Stimulated activated effector memory CD8-positive, alpha-beta T cell treated with anti-CD3 and anti-CD28 coated beads, Interleukin-12 subunit alpha, Interleukin-12 subunit beta, amount 100 ng/mL, for 72 hours (primary cell): Measurements from ENCODE around the gene CCSER2.

Experiments used
- ATAC-seq: fragments of 150-1000 bp; cut with Tn5 transposase; 2 replicates; pipeline ENCODE4 v1.10.0; 2021
- DNase-seq, 2 donors: peaks; one replicate each; pipeline ENCODE4 v3.0.0; 2021 to 2022; ENCODE audit warnings: low spot score in 2 of 2
- H3K27ac Mint-ChIP-seq: one replicate; pipeline ENCODE4 v1.8.0; 2022; ENCODE audit warnings: mild to moderate bottlenecking, mixed read lengths
- H3K36me3 Mint-ChIP-seq: one replicate; pipeline ENCODE4 v1.8.0; 2022; ENCODE audit warnings: mild to moderate bottlenecking, mixed read lengths
- H3K4me1 Mint-ChIP-seq: one replicate; pipeline ENCODE4 v1.8.0; 2022; ENCODE audit warnings: mixed read lengths
- H3K4me3 Mint-ChIP-seq: one replicate; pipeline ENCODE4 v1.8.0; 2022; ENCODE audit warnings: mild to moderate bottlenecking, mixed read lengths
- H3K9me3 Mint-ChIP-seq: one replicate; pipeline ENCODE4 v1.8.0; 2022; ENCODE audit warnings: mixed read lengths

CCSER2 gene

DNA sequence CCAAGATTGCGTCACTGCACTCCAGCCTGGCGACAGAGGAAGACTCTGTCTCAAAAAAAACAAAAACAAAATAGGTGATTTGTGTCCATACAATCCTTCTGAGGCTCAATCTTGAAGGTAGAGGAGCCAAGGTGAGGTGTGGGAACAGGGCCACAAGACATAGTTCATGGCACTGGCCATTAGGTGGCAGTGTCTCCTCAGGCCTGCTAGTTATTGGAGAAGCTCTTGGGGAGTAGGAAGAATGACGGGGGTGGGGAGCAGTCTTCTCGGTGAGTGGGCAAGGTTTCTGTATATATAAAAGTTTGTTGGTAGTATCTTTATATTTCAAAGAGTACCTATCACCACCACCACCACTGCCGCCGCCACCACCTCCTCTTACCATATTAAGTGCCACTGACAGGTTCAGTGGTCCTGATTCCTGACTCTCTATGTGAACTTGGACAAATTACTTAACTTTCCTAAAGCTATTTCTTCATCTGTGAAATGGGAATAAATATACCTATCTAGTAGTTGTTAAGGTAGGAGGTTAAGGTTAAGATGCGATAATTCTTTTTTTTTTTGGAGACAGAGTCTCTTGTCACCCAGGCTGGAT, 24.0 kb downstream of the CCSER2 start:
- peaks cover 10% of the 10 kb centered on the region for H3K36me3 Mint-ChIP-seq
- no peaks in the 10 kb centered on the region for H3K9me3 Mint-ChIP-seq
- ATAC-seq = peak; percentile 88
- H3K27ac Mint-ChIP-seq = no peak overlapping the region
- DNase-seq = peak; percentile 48 to 73
- peaks cover 70% of the 10 kb centered on the region for H3K4me1 Mint-ChIP-seq
- H3K4me3 Mint-ChIP-seq = peak overlapping the region; percentile 21

DNA sequence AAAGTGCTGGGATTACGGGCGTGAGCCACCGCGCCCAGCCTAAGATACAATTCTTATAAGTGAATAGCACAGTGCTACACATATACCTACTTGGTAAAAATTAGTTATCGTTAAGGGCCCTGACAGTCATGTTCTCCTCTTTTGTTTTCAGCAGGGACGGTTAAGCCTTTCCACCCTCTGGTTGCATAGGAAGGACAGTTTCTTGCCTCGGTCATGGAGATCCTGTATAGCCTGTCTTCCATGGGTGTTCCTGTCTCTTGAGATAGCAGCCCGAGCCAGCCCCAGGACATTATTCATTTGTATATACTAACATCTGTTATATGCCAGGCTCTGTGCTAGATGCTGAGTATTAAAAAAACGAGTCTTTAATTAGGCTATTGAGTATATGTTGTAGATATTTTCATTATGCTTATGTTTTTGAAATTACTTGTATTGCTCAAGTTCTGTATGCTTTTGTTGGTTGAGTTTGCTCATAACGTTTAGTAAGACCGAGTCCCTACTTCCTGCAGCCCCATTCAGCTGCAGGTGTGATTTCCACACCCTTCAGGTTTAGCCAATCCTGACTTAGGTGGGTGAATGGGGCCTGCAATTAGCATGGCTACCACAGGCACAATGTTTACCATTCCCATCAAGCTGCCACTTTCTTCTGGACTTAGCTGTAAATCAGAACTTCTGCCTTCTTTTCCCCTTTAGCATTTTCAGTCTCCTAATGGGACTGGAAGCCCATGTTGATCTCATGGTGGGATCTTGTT, 24.8 kb downstream of the CCSER2 start:
- Mint-ChIP-seq H3K4me3 (peak overlapping the region; percentile 21), H3K36me3 (peaks cover 5% of the 10 kb centered on the region), H3K9me3 (no peaks in the 10 kb centered on the region), H3K27ac (no peak overlapping the region), H3K4me1 (peaks cover 73% of the 10 kb centered on the region)
- DNase-seq (no peak), ATAC-seq (peak; percentile 50)

DNA sequence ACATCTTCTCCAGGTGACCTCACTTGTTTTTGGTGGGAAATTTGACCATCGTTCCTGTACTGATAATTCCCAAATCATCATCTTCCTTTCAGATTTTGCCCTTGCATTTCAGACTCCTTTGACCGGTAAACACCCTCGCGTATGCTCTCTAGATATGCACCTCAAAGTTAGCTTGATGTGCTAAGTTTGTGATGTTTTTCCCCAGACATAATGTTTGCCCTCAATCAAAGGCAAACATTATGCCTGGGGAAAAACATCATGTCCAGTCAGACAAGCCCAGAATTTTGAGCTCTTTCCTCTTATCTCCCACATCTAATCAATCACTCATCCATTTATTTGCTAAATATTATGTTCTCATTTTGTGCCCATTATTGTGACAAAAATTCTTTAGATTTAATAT, 26.2 kb downstream of the CCSER2 start:
- no peak for ATAC-seq
- H3K27ac Mint-ChIP-seq = no peak overlapping the region
- no peaks in the 10 kb centered on the region for H3K36me3 Mint-ChIP-seq
- H3K4me1 Mint-ChIP-seq = peaks cover 76% of the 10 kb centered on the region
- no peak for DNase-seq
- no peaks in the 10 kb centered on the region for H3K9me3 Mint-ChIP-seq
- H3K4me3 Mint-ChIP-seq = peak overlapping the region; percentile 4

DNA sequence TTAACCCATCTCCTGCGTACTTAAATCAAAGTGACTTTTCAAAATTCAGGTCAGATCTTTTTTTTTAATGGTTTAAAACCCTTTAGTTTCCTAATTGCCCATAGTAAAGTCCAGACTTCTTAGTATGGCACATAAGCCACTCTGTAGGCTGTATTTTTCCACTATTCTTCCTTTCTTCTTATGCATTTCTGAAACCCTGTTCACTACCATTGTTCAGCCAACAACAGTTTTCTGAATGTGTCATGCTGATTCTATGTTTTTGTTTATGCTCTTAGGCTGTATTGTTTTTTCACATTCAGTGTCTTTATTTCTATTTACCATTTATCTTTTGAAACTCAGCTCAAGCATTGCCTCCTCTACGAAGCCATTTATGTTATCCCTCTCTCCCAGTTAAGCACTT, 26.7 kb downstream of the CCSER2 start:
- Mint-ChIP-seq H3K4me1 (peaks cover 73% of the 10 kb centered on the region), H3K4me3 (peak overlapping the region; percentile 4), H3K9me3 (no peaks in the 10 kb centered on the region), H3K36me3 (no peaks in the 10 kb centered on the region), H3K27ac (no peak overlapping the region)
- no peak for ATAC-seq
- DNase-seq = no peak

DNA sequence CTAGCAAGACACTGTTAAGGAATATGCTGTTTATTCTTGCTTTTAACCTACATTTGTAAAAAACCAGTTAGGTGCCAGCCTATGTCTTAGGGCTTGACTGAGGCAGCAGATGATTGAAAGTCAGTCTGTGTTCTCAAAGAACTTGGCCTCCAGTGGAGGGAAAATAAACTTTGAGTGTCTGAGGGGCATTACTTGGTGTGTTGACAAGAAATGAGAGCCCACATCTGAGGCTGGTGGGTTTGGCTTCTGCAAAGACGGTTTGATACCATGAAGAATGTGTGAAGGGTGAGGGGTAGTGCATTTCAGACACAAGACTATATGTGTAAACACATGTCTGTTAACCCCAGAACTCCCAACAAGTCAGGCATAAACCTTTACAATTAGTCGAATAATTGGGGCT, 28.5 kb downstream of the CCSER2 start:
- H3K4me3 Mint-ChIP-seq = peak overlapping the region; percentile 5
- H3K4me1 Mint-ChIP-seq = peaks cover 84% of the 10 kb centered on the region
- H3K9me3 Mint-ChIP-seq = no peaks in the 10 kb centered on the region
- DNase-seq = no peak
- no peaks in the 10 kb centered on the region for H3K36me3 Mint-ChIP-seq
- no peak overlapping the region for H3K27ac Mint-ChIP-seq
- no peak for ATAC-seq

DNA sequence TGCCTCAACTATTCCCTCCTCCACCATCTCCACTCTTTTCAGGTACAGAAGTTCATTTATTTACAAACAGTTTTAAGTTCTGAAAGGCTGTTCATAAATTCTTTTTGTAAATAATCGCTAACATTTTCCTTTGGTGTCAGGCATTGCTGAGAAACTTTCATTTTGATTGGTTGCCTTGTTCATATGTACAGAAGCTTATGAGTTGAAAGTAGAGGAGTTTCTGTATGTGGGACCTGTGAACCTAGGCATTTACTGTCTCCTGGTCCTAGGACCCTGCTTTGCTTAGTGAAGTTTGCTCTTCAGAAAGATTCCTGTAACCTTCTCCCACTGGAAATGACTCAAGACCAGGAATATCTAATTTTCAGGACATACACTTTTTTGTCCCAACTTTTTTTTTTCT, 30.4 kb downstream of the CCSER2 start:
- H3K4me3 Mint-ChIP-seq = no peak overlapping the region
- DNase-seq = no peak
- H3K36me3 Mint-ChIP-seq = no peaks in the 10 kb centered on the region
- H3K4me1 Mint-ChIP-seq = peaks cover 80% of the 10 kb centered on the region
- peak; percentile 63 for ATAC-seq
- H3K27ac Mint-ChIP-seq = peak overlapping the region; percentile 35
- no peaks in the 10 kb centered on the region for H3K9me3 Mint-ChIP-seq

DNA sequence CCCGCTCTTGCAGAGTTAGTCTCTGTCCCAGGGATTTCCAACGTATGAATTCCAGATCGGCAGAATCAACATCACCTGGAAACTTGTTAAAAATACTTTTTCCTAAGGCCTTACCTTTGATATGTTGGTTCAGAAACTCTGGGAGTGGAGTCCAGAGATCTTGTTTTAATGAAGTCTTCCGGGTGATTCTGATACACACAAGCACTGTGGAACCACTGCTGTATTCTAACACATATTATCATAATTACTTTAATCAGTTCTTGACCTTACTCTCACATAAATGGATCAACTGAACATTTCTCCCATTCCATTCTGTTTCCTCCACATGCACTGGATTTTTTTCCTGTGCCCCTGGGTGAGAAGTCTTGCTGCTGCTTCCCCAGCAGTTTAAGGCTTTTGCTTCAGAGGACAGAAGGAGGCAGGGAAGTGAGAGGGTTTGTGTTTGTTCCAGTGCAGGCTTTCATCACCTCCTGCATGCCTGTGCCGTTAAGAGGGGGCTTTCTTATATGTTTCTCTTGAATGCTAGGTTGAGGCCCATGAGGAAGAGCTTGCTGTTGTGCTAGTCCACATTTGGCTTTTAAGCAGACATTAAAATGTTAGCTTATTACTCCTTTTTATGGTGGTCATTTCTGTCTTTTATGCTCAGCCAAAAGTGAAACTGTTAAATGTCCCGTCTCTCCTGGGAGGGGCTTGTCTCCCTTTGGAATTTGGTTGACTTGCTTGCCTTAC, 32.4 kb downstream of the CCSER2 start:
- Mint-ChIP-seq H3K4me1 (peaks cover 64% of the 10 kb centered on the region), H3K27ac (peak overlapping the region; percentile 8), H3K9me3 (no peaks in the 10 kb centered on the region), H3K4me3 (peak overlapping the region; percentile 26), H3K36me3 (no peaks in the 10 kb centered on the region)
- DNase-seq = no peak
- ATAC-seq = no peak

DNA sequence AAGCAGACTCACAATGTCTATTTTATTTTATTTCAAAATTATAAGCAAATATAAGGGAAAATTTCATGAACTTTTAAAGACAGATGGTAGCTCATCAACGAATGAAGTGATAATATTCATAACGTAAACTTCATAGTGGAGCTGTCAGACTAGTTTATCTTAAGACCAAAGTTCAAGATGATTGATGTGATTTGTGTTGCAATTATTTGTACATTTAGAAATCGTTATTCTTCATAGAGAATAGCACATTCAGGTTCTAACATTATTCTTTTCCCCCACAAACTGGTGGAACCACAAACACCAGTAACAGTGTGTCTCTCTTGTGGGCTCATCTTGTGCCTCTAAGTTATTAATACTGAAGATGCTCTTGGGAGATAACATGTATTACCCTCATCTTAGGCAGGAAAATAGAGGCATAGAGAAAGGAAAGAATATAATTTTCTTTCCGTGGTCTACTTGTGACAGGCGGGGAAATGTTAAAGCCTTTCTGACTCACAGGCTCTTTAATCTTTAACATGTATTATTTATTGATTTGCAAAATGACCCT, 37.0 kb downstream of the CCSER2 start:
- no peak overlapping the region for H3K4me3 Mint-ChIP-seq
- no peaks in the 10 kb centered on the region for H3K9me3 Mint-ChIP-seq
- peak; percentile 47 for ATAC-seq
- no peak overlapping the region for H3K27ac Mint-ChIP-seq
- H3K4me1 Mint-ChIP-seq = peaks cover 59% of the 10 kb centered on the region
- peaks cover 10% of the 10 kb centered on the region for H3K36me3 Mint-ChIP-seq
- no peak for DNase-seq

DNA sequence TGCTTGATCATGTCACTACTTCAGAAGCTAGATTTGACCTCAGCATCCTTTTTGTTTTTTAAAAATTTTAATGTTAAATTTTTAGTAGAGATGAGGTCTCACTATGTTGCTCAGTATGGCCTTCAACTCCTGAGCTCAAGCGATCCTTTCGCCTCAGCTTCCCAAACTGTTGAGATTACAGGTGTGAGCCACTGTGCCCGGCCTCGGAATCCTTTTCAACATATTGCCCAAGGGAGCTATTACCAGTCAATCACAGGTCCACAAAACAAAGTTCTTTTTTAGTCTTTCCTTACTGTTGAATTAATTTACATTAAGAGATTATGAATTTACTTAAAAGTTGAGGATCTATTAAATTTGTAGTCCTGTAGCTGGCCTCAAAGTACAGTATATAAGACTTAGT, 37.7 kb downstream of the CCSER2 start:
- ATAC-seq (no peak), DNase-seq (no peak)
- Mint-ChIP-seq H3K4me1 (peaks cover 53% of the 10 kb centered on the region), H3K36me3 (peaks cover 16% of the 10 kb centered on the region), H3K4me3 (no peak overlapping the region), H3K27ac (no peak overlapping the region), H3K9me3 (no peaks in the 10 kb centered on the region)

DNA sequence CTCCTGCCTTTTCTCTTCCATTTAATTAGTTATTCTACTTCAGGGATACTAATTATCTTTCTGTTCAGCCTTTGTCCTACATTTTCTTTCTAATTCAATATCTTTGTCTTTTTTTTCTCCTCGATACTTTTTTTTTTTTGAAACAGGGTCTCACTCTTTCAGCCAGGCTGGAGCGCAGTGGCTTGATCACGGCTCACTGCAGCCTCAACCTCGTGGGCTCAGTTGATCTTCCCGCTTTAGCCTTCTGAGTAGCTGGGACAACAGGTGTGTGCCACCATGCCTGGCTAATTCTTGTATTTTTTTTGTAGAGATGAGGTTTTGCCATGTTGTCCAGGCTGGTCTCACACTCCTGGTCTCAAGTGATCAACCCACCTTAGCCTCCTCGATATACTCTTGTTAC, 38.9 kb downstream of the CCSER2 start:
- Mint-ChIP-seq H3K9me3 (no peaks in the 10 kb centered on the region), H3K27ac (no peak overlapping the region), H3K4me3 (no peak overlapping the region), H3K36me3 (peaks cover 29% of the 10 kb centered on the region), H3K4me1 (peaks cover 46% of the 10 kb centered on the region)
- DNase-seq (no peak), ATAC-seq (no peak)

DNA sequence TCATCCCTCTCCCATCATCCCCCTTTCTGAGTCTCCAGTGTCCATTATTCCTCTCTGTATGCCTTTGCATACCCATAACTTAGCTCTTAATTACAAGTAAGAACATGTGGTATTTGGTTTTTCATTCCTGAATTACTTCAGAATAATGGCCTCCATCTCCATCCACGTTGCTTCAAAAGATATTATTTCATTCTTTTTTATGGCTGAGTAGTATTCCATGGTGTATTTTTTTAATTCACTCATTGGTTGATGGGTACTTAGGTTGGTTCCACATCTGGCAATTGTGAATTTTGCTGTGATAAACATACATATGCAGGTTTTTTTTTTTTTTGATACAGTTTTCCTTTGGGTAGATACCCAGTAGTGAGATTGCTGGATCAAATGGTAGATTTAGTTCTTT, 40.4 kb downstream of the CCSER2 start:
- no peak for ATAC-seq
- H3K27ac Mint-ChIP-seq = no peak overlapping the region
- DNase-seq = no peak
- peaks cover 44% of the 10 kb centered on the region for H3K36me3 Mint-ChIP-seq
- H3K4me1 Mint-ChIP-seq = peaks cover 41% of the 10 kb centered on the region
- no peaks in the 10 kb centered on the region for H3K9me3 Mint-ChIP-seq
- no peak overlapping the region for H3K4me3 Mint-ChIP-seq

DNA sequence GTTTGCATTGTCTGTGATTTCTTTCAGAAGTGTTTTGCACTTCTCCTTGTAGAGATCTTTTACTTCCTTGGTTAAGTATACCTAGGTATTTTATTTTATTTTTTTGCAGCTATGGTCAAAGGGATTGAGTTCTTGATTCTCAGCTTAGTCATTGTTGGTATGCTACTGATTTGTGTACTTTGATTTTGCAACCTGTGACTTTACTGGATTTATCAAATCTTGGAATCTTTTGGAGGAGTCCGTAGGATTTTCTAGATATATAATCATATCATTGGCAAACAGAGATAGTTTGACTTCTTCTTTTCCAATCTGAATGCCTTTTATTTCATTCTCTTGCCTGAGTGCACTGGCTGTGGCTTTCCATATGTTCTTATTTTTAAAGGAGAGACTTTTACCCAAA, 41.9 kb downstream of the CCSER2 start:
- Mint-ChIP-seq H3K9me3 (no peaks in the 10 kb centered on the region), H3K27ac (no peak overlapping the region), H3K36me3 (peaks cover 59% of the 10 kb centered on the region), H3K4me3 (no peak overlapping the region), H3K4me1 (peaks cover 53% of the 10 kb centered on the region)
- DNase-seq = no peak
- ATAC-seq = no peak

DNA sequence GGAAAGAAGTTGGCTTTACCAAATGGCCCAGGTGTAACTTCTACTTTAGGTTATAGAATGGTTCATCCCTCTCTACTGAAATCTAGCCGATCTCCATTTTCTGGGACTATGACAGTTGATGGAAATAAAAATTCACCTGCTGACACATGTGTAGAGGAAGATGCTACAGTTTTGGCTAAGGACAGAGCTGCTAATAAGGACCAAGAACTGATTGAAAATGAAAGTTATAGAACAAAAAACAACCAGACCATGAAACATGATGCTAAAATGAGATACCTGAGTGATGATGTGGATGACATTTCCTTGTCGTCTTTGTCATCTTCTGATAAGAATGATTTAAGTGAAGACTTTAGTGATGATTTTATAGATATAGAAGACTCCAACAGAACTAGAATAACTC, 43.6 kb downstream of the CCSER2 start:
- peaks cover 58% of the 10 kb centered on the region for H3K4me1 Mint-ChIP-seq
- no peaks in the 10 kb centered on the region for H3K9me3 Mint-ChIP-seq
- peak overlapping the region; percentile 24 for H3K27ac Mint-ChIP-seq
- no peak for DNase-seq
- peaks cover 75% of the 10 kb centered on the region for H3K36me3 Mint-ChIP-seq
- peak; percentile 51 for ATAC-seq
- no peak overlapping the region for H3K4me3 Mint-ChIP-seq

DNA sequence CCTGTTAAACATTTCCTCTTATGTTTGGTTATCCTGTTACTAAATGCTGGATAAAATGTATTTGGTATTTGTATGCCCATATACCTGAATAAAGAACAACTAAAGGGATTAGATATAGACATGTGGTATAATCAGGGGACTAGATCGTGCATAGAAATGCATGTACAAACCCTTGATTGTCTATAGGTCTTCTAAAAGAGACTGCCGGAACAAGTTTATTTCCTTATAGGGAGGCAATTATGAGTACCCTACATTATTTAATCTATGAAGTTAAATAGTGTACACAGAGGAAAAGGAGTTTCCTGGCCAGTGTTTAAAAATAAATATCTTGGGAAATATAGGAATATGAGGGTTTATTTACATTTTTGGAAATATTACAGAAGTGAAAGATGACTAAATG, 44.6 kb downstream of the CCSER2 start:
- H3K9me3 Mint-ChIP-seq = no peaks in the 10 kb centered on the region
- DNase-seq = no peak
- H3K27ac Mint-ChIP-seq = peak overlapping the region; percentile 32
- no peak for ATAC-seq
- peaks cover 48% of the 10 kb centered on the region for H3K4me1 Mint-ChIP-seq
- no peak overlapping the region for H3K4me3 Mint-ChIP-seq
- H3K36me3 Mint-ChIP-seq = peaks cover 81% of the 10 kb centered on the region

DNA sequence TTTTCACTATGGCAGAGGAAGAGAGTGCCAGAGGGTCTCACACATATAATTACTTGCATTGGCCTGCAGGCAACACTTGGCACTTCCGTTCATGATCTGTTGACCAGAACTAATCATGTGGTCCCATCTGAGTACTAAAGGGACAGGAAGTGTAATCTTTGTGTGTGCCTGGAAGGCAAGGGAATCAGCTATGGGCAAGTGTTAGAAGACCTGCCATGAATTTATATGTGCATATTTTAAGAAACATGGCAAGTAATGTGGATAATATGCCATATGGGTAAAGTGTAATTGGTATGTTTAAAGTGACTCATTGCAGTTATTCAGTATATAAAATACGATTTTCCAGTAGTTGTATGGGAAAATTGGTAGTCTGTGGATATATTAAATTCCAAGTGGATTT, 46.1 kb downstream of the CCSER2 start:
- Mint-ChIP-seq H3K27ac (no peak overlapping the region), H3K36me3 (peaks cover 95% of the 10 kb centered on the region), H3K4me1 (peaks cover 52% of the 10 kb centered on the region), H3K4me3 (no peak overlapping the region), H3K9me3 (no peaks in the 10 kb centered on the region)
- ATAC-seq = no peak
- DNase-seq = no peak
